NCI-H510A (cell line): ENCODE results near the gene PF4V1.

Experiments
- DNase-seq: peaks from one replicate; lab custom pipeline; 2025; lab: John Stamatoyannopoulos, UW

PF4V1 gene

GRCh38 chr4:73853246-73853704 lies at the start of gene PF4V1:
Gene PF4V1, plus strand, starts transcription at chr4:73853296. Its CDS starts 67 bp downstream, at chr4:73853363.
- DNase-seq: no peak

- DNase-seq: no peak
Measured at GRCh38 chr4:73810191-73810590, 42.9 kb upstream of the PF4V1 start.

- DNase-seq: no peak
Measured at GRCh38 chr4:73811841-73812240, 41.3 kb upstream of the PF4V1 start.

DNA sequence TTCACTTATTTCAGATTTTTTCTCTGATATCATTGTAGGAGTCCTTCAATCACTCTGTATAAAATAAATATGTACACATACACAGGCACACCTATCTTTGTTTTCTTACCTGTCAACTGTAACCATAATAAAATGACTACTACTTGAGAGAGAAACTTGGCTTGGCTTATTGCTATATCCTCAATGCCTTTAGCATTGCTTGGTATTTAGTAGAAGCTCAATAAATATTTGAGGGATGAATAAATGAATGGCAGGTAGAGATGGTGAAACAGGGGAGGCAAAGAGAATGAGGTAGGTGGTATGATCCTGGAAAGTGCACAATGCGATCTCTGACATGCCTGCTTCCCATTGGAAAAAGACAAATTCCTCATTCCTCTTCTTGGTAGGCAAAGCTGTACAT lies 38.4 kb upstream of the PF4V1 start:
- no peak for DNase-seq

DNA sequence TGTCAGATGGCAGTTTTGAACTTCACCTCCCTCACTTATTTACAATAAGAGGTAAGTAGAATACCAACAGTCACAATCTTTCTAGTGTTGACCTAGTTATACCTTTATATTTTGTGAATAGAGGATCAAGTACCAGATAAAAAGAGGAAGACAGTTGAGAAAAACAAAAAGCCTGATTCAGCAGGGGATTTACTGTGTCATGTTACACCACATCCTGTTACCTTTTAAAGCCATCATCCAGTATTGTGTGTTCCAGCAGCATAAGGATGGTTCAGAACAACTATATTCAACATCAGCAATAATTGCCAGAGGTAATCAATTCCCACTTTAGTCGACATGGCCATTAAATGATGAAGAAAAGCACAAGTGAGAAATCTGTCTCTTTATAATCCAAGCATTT lies 38.0 kb upstream of the PF4V1 start:
- DNase-seq: no peak

- DNase-seq: peak; percentile 11
Measured at GRCh38 chr4:73816814-73817213, 36.3 kb upstream of the PF4V1 start.

DNA sequence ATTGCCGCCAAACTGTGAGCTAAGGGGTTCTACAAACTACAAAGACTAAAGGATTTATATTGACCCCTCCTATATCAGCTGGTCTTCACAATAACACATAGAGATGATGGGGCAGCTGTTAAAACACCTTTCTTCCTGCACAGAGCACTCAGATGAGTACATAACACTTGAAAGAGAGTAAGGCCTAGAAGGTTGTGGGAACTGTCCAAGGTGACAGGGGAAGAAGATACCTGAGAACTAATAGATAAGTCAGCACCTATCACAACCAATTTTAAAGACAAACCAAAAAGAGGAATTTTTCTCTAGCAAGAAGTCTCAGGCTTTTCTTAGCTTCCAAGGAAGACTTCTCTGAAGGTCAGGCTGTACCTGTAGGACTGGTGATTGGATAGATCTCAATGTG lies 35.8 kb upstream of the PF4V1 start:
- peak; percentile 41 for DNase-seq

DNA sequence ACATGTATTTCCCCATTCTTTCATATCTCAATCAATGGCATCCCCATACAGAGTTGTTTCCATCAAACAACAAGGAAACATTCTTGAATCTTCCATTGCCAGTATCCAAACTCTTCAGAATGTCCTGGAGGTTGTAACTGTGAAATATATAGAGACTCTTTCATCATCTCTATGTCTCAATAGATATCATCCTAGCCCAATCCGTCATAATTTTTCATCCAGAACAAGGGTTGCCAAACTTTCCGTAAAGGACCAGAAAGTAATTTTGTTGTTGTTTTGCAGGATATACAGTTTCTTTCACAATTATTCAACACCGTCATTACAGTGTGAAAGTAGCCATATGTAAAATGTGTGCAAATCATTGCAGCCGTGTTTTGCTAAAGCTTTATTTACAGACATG lies 31.8 kb upstream of the PF4V1 start:
- no peak for DNase-seq

- no peak for DNase-seq
Measured at GRCh38 chr4:73822389-73822788, 30.7 kb upstream of the PF4V1 start.

GRCh38 chr4:73822812-73823504 lies 30.1 kb upstream of the PF4V1 start:
- DNase-seq: no peak

GRCh38 chr4:73823760-73824159 lies 29.3 kb upstream of the PF4V1 start:
- no peak for DNase-seq

DNA sequence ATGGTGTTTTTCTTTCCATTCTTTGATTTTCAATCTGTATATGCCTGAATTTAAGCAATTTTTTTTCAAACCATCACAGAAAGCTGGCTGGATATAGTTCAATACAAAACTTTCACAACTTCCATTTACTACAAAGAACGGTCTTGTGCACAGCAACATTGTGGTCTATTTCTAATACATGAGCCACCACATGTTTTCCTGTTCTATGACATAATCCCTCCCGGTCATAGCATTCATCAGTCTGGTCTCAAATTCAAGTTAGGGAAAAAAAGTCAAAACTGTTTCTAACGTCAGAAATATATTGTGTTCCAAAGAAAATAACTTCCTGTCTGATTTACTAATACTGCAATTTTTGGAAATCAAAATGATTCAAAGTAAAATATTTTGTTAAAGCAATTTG lies 24.1 kb upstream of the PF4V1 start:
- no peak for DNase-seq

DNA sequence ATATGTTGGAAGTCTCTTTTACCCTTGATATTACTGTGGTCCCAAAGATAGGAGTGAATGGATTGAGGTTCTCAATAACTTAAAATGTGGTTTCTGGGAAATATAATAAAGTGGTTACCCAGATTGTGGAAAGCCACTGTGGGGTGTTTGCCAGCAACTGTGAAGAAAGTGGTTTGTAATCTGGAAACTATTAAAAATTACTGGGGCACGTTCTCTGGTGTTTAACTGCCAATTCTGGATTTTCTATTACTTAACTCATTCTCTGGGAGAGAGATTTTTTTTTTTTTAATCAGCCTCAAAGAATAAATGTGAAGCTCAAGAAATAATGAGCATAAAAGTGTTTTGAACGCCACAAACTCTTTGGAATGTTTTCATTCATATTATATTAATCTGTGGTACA lies 21.5 kb upstream of the PF4V1 start:
- DNase-seq: no peak

DNA sequence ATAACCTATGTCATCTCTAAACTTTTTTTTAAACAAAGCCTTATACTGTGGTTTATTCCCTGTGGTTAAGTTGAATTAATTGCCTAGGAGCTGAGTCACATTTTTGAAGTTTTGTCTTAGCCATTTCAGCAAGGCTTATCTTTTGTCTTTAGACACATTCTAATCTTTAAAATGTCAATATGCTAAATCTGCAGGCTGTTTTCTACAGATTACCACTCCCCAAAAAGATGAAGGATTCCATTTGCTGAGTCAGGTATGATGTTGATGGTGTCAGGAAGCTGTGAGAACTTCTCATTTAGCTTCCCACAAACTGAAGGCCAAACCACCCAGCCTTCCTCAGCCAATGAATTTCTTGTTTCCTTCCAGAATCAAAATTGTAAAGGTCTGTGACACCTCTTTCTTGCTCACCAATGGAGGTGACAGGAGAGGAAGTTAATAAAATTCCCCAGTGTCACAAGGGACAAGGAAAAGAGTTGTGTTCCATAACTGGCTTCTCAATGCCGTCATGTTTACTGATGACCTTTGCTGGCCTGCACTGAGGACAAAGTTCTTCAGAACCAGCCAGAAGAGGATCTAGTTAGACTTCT lies 20.4 kb upstream of the PF4V1 start:
- no peak for DNase-seq

DNA sequence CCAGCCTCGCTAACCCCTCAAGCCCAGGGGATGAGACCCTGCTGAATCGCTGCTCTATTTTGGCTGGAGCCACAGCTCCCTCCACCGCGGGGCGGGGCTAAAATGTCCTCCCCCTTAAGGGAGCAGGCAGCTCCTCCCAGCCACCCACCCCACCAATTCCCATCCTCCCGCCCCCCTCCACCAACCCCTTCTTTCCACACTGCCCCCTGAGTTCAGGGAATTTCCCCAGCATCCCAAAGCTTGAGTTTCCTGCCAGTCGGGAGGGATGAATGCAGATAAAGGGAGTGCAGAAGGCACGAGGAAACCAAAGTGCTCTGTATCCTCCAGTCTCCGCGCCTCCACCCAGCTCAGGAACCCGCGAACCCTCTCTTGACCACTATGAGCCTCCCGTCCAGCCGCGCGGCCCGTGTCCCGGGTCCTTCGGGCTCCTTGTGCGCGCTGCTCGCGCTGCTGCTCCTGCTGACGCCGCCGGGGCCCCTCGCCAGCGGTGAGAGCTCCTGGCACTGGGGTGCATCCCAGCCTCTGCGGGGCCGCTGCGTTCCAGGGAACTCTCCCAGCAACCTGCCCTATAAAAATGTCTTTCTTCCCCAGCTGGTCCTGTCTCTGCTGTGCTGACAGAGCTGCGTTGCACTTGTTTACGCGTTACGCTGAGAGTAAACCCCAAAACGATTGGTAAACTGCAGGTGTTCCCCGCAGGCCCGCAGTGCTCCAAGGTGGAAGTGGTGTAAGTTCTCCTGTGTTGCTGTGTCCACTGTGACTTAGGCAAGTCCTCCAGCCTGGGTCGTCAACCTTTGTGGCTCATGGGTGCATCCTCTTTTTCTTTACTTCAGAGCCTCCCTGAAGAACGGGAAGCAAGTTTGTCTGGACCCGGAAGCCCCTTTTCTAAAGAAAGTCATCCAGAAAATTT lies 16.5 kb upstream of the PF4V1 start, which contains the start of gene CXCL6:
CXCL6 (plus strand) TSS at position 306 of the 907 bp plus-strand sequence; CDS start at position 379, 73 bp downstream.
- DNase-seq: peak; percentile 29

DNA sequence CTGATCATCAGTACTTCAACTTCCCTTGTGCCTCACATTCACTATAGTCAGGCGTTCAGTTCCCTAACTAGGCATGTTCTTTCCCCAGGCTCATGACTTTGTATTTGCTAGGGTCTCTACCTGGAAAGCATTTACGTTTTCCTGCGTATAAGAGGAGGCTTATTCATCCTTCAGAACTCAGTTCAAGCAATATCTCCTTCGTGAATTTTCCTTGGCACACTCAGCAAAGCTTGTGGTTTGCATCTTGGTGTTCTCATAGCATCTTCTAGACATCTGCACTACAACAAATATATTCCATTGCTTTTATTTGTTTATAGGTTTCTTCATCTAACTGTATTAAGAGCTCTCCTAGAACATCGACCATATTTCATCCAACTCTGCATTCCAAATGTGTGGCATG lies 14.0 kb upstream of the PF4V1 start:
- no peak for DNase-seq

DNA sequence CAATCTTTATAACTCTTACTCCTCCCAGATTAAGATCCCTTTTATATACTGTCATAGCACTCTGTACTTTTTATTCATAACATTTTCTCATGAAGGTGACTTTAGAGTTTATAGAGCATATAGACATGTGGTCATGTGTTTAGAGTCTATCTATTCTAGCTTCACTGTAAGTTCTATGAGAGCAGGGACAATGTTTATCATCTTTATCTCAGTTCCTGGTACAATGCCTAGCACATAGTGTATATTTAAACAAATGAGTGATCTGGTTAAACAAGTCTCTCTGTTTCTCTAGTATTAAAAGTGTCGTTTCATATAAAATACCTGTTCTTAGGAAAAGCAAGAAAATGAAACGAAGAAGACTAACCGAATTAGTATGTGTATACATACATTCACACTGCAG lies 13.4 kb upstream of the PF4V1 start:
- DNase-seq: no peak

GRCh38 chr4:73841243-73841925 lies 11.7 kb upstream of the PF4V1 start:
- DNase-seq: no peak

DNA sequence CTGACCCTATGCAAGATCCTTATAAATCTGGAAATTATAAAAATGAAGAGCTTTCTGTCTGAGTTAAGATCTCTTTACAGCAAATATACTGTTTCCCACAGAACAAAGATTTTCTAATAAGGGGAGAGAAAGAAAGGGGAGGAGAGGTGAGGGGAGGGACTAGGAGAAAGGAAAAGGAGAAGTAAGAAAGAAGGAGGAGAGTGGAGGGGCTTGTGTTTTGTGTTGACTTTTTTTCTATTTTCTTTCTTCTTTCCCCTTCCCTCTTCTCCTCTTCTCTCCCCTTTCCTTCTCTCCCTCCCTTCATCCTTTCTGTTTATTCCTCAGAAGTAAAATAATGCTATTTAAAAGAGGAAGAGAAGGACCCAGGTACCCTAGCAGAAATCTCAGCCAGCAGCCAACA lies 10.4 kb upstream of the PF4V1 start:
- DNase-seq: no peak

GRCh38 chr4:73843369-73843768 lies 9.7 kb upstream of the PF4V1 start:
- no peak for DNase-seq

GRCh38 chr4:73844345-73844744 lies 8.8 kb upstream of the PF4V1 start:
- no peak for DNase-seq

DNA sequence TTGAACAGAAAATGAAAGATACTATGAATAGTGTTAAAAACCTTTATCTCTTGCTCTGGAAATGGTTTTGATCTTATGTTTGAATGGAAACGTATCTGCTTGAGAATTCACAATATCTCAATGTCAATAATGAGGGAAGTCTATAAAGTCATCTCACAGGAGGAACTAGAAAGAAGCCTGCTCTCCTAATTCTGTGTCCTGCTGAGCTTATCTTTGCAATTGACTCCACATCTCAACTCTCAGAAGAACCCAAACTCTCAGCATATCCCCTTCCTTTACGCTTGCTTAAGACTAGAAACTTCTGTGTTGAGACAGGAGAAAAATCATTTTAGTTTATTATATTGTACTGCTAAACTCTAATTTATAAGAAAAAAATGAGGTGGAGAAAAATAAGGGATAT lies 8.3 kb upstream of the PF4V1 start:
- no peak for DNase-seq
